ENCODE results near the gene PWWP2A. TPM values are rescaled to one million over a fixed set of nuclear protein-coding genes. Genes with fewer than 3 reads are reported as not detected.

The PWWP2A gene
- total RNA-seq, 1 experiment from 2014 or later = 34.4 TPM

DNA sequence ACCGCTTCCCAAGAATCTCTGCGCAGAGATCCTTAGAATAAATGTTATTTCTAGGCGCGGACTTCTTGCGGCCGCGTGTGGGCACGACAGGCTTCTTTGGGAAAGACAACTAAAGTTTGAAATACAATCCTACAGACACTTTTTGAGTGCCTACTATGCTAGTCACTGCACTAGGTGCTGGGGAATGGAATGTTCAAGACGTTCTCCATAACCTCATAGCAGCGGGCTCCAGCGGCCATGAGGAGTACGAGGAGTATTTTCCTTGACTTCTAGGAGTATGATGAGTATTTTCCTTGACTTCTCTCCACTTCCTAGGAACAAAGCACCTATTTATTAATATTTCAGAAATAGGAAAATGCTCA lies 636 bp upstream of the PWWP2A start:
- TF ChIP-seq, protein P1, sequence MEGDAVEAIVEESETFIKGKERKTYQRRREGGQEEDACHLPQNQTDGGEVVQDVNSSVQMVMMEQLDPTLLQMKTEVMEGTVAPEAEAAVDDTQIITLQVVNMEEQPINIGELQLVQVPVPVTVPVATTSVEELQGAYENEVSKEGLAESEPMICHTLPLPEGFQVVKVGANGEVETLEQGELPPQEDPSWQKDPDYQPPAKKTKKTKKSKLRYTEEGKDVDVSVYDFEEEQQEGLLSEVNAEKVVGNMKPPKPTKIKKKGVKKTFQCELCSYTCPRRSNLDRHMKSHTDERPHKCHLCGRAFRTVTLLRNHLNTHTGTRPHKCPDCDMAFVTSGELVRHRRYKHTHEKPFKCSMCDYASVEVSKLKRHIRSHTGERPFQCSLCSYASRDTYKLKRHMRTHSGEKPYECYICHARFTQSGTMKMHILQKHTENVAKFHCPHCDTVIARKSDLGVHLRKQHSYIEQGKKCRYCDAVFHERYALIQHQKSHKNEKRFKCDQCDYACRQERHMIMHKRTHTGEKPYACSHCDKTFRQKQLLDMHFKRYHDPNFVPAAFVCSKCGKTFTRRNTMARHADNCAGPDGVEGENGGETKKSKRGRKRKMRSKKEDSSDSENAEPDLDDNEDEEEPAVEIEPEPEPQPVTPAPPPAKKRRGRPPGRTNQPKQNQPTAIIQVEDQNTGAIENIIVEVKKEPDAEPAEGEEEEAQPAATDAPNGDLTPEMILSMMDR (IDR thresholded peaks at IDR 0.05; ENCODE audit: insufficient read depth in 1 of 2, low read depth in 1 of 2, low read length in 1 of 2, severe bottlenecking in 1 of 2, unreplicated experiment in 1 of 2) = peak in 1 of 2 experiments; percentile 20
- H3K9me3 Mint-ChIP-seq (ENCODE audit: unreplicated experiment) = no peaks in the 10 kb centered on the region
- DNase-seq = no peak
- no peaks in the 10 kb centered on the region for H3K9me3 ChIP-seq
- peaks cover 10% of the 10 kb centered on the region for H3K4me1 Mint-ChIP-seq (ENCODE audit: low read depth, unreplicated experiment)
- peaks cover 33% of the 10 kb centered on the region for H3K36me3 Mint-ChIP-seq (ENCODE audit: insufficient read depth, unreplicated experiment)
- peaks cover 2% of the 10 kb centered on the region; the same call in 1 of the 2 replicates for H3K36me3 ChIP-seq (ENCODE audit: control insufficient read depth, insufficient read depth, low read length)
- intact Hi-C loops (cut with micrococcal nuclease; ENCODE audit: unreplicated experiment) = loop anchor here (1.0 to 2.0 kb wide), 8 partner anchors 35 to 167 kb away; no protein-coding TSS in a partner anchor
- CTCF ChIA-PET = no interaction called here
- BruUV-seq (replicated peaks) = TSS peak; percentile 94
- peak overlapping the region; percentile 49 for H3K4me3 ChIP-seq (ENCODE audit: low read depth, low read length)
- no peaks in the 10 kb centered on the region for H3K27me3 ChIP-seq (replicated peaks; ENCODE audit: control insufficient read depth, insufficient read depth, low read length)
- POLR2A ChIA-PET = no interaction called here
- H3K4me3 Mint-ChIP-seq (ENCODE audit: unreplicated experiment) = peak overlapping the region; percentile 93
- H3K27me3 Mint-ChIP-seq (ENCODE audit: insufficient read depth, unreplicated experiment) = no peaks in the 10 kb centered on the region
- peaks cover 7% of the 10 kb centered on the region; the same call in 1 of the 2 replicates for H3K4me1 ChIP-seq
- H3K27ac Mint-ChIP-seq (ENCODE audit: unreplicated experiment) = peak overlapping the region; percentile 93

DNA sequence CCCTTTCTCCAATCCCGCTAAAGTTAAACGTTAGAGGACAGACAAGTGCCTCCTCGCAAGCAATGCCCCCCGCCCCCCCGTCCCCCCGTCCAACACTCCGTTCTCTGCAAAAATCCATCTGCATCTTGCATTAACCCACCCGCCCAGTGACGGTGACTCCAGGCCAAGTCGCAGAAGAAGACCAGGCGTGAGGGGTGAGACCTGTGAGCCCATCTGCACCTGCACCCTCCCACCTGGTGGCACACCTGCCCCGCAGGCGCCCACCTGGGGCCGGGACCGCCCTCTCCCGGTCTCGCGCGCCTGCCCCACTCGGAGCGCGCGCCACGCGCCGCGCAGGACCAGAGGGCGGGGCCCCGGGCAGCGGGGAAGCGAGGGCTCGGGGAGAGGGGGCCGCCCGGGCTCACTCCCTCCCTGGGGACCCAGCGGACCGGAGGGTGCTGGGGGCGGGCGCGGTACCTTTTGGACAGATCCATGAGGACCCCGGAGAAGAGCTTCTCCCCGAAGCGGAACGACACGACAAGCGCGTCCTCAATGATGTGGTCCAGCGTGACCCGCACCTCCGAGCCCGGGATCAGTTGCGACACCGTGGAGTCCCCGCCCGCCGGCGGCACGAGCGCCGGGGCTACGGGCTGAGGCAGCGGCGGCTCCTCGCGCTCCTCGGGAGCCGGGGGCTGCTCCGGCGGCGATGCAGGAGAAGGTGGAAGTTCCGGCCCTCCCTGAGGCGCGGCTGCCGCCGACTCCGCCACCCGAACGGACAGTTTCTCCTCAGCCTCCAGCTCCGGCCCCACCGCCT lies 705 bp downstream of the PWWP2A start:
- DNase-seq = peak; percentile 45 to 53
- CTCF ChIA-PET = interaction anchor here (0.6 to 1.5 kb wide), 6 partner anchors 38 to 227 kb away, joined by 3 to 6 read pairs (median 3); no protein-coding TSS in a partner anchor
- TF ChIP-seq, protein P1 (IDR thresholded peaks at IDR 0.05; ENCODE audit: insufficient read depth in 1 of 2, low read depth in 1 of 2, low read length in 1 of 2, severe bottlenecking in 1 of 2, unreplicated experiment in 1 of 2) = peak in 1 of 2 experiments; percentile 2
- Mint-ChIP-seq H3K4me1 (ENCODE audit: low read depth, unreplicated experiment) (peaks cover 10% of the 10 kb centered on the region), H3K27ac (ENCODE audit: unreplicated experiment) (peak overlapping the region; percentile 93), H3K9me3 (ENCODE audit: unreplicated experiment) (no peaks in the 10 kb centered on the region), H3K36me3 (ENCODE audit: insufficient read depth, unreplicated experiment) (peaks cover 45% of the 10 kb centered on the region), H3K4me3 (ENCODE audit: unreplicated experiment) (peak overlapping the region; percentile 93), H3K27me3 (ENCODE audit: insufficient read depth, unreplicated experiment) (no peaks in the 10 kb centered on the region)
- Histone ChIP-seq H3K36me3 (ENCODE audit: control insufficient read depth, insufficient read depth, low read length) (peaks cover 2% of the 10 kb centered on the region; the same call in 1 of the 2 replicates), H3K4me1 (peaks cover 7% of the 10 kb centered on the region; the same call in 1 of the 2 replicates), H3K27me3 (replicated peaks; ENCODE audit: control insufficient read depth, insufficient read depth, low read length) (no peaks in the 10 kb centered on the region), H3K4me3 (ENCODE audit: low read depth, low read length) (peak overlapping the region; percentile 91), H3K9me3 (no peaks in the 10 kb centered on the region)
- intact Hi-C loops (cut with micrococcal nuclease; ENCODE audit: unreplicated experiment) = loop anchor here (1.0 to 2.0 kb wide), 9 partner anchors 37 to 227 kb away; no protein-coding TSS in a partner anchor
- POLR2A ChIA-PET = interaction anchor here (0.5 to 1.2 kb wide), 6 partner anchors 9 to 110 kb away, joined by 3 to 7 read pairs (median 4); partner anchors contain the start of gene TTC1
- TSS peak; percentile 10 for BruUV-seq (replicated peaks)

DNA sequence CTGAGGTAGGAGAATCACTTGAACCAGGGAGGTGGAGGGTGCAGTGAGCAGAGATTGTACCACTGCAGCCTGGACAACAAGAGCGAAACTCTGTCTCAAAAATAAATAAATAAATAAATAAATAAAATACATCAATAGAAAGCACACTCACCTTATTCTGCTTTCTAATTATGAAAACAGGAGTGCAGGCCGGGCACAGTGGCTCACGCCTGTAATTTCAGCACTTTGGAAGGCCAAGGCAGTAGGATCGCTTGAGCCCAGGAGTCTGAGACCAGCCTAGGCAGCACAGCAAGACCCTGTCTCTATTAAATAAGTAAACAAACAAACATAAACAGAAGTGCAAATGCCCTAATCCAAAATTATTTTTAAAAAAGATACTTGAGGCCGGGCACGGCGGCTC lies 2.3 kb downstream of the PWWP2A start:
- H3K36me3 Mint-ChIP-seq (ENCODE audit: insufficient read depth, unreplicated experiment) = peaks cover 61% of the 10 kb centered on the region

More for the DNA sequence above, 2.3 kb downstream of the PWWP2A start:
- TF ChIP-seq, protein P1 (IDR thresholded peaks at IDR 0.05; ENCODE audit: insufficient read depth in 1 of 2, low read depth in 1 of 2, low read length in 1 of 2, severe bottlenecking in 1 of 2, unreplicated experiment in 1 of 2) = no peak
- Mint-ChIP-seq H3K27me3 (ENCODE audit: insufficient read depth, unreplicated experiment) (no peaks in the 10 kb centered on the region), H3K4me3 (ENCODE audit: unreplicated experiment) (no peak overlapping the region), H3K27ac (ENCODE audit: unreplicated experiment) (no peak overlapping the region), H3K4me1 (ENCODE audit: low read depth, unreplicated experiment) (peaks cover 10% of the 10 kb centered on the region), H3K9me3 (ENCODE audit: unreplicated experiment) (no peaks in the 10 kb centered on the region)
- Histone ChIP-seq H3K27me3 (replicated peaks; ENCODE audit: control insufficient read depth, insufficient read depth, low read length) (no peaks in the 10 kb centered on the region), H3K36me3 (ENCODE audit: control insufficient read depth, insufficient read depth, low read length) (peaks cover 4% of the 10 kb centered on the region), H3K4me1 (peaks cover 7% of the 10 kb centered on the region; the same call in 1 of the 2 replicates), H3K4me3 (ENCODE audit: low read depth, low read length) (no peak overlapping the region), H3K9me3 (no peaks in the 10 kb centered on the region)
- DNase-seq = no peak
- CTCF ChIA-PET = no interaction called here
- no TSS peak for BruUV-seq (replicated peaks)
- intact Hi-C loops (cut with micrococcal nuclease; ENCODE audit: unreplicated experiment) = no loop called here
- POLR2A ChIA-PET = no interaction called here

All from Caco-2 (cell line).